ENCODE results near the gene TRIM29.

The TRIM29 gene

GRCh38 chr11:120102050-120102863, 35.7 kb downstream of the TRIM29 start:
- no peak for DNase-seq (ENCODE audit: insufficient read length, low spot score)

GRCh38 chr11:120098503-120099020, 39.4 kb downstream of the TRIM29 start:
- no peak for DNase-seq (ENCODE audit: insufficient read length, low spot score)
- TF ChIP-seq CTCF (IDR thresholded peaks at IDR 0.05; ENCODE audit: insufficient read depth, missing control alignments): no peak
- FAIRE-seq: no peak

More at GRCh38 chr11:120102050-120102863, 35.7 kb downstream of the TRIM29 start:
- TF ChIP-seq CTCF (IDR thresholded peaks at IDR 0.05; ENCODE audit: insufficient read depth, missing control alignments): no peak
- FAIRE-seq: no peak

GRCh38 chr11:120097721-120098385, 40.1 kb downstream of the TRIM29 start:
- DNase-seq (ENCODE audit: insufficient read length, low spot score) (no peak), FAIRE-seq (no peak)
- TF ChIP-seq CTCF (IDR thresholded peaks at IDR 0.05; ENCODE audit: insufficient read depth, missing control alignments): no peak

GRCh38 chr11:120096369-120097191, 41.3 kb downstream of the TRIM29 start:
- no peak for FAIRE-seq
- DNase-seq (ENCODE audit: insufficient read length, low spot score): no peak

GRCh38 chr11:120095516-120095915, 42.4 kb downstream of the TRIM29 start:
- FAIRE-seq: no peak
- no peak for DNase-seq (ENCODE audit: insufficient read length, low spot score)
- no peak for TF ChIP-seq CTCF (IDR thresholded peaks at IDR 0.05; ENCODE audit: insufficient read depth, missing control alignments)

More at GRCh38 chr11:120096369-120097191, 41.3 kb downstream of the TRIM29 start:
- TF ChIP-seq CTCF (IDR thresholded peaks at IDR 0.05; ENCODE audit: insufficient read depth, missing control alignments): no peak

- TF ChIP-seq CTCF (IDR thresholded peaks at IDR 0.05; ENCODE audit: insufficient read depth, missing control alignments): no peak
- FAIRE-seq (no peak), DNase-seq (ENCODE audit: insufficient read length, low spot score) (no peak)
Observed at GRCh38 chr11:120091701-120092100, 46.2 kb downstream of the TRIM29 start.

Measured in D721Med (cell line).